Measurements from ENCODE around the gene RCN2.

The RCN2 gene

DNA sequence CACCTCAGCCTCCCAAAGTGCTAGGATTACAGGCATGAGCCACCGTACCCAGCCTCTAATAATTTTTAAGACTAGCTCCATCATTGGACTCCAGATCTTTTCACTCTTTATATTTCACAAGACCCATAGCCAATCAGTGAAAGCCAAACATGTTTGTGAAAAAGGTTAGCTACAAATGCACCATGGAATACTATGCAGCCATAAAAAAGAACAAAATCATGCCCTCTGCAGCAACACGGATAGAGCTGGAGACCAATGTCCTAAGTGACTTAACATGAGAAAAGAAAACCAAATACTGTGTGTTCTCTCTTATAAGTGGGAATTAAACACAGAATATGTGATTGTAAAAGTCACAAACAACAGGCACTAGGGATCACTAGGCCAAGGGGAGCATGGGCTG, 29.6 kb upstream of the RCN2 start:
- ATAC-seq (ENCODE audit: insufficient read depth, low read depth) (no peak), DNase-seq (no peak)
- TF ChIP-seq, protein P1, sequence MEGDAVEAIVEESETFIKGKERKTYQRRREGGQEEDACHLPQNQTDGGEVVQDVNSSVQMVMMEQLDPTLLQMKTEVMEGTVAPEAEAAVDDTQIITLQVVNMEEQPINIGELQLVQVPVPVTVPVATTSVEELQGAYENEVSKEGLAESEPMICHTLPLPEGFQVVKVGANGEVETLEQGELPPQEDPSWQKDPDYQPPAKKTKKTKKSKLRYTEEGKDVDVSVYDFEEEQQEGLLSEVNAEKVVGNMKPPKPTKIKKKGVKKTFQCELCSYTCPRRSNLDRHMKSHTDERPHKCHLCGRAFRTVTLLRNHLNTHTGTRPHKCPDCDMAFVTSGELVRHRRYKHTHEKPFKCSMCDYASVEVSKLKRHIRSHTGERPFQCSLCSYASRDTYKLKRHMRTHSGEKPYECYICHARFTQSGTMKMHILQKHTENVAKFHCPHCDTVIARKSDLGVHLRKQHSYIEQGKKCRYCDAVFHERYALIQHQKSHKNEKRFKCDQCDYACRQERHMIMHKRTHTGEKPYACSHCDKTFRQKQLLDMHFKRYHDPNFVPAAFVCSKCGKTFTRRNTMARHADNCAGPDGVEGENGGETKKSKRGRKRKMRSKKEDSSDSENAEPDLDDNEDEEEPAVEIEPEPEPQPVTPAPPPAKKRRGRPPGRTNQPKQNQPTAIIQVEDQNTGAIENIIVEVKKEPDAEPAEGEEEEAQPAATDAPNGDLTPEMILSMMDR (IDR thresholded peaks at IDR 0.05; ENCODE audit: borderline replicate concordance, extremely low read depth, low read length, poor library complexity, severe bottlenecking) = no peak
- TF ChIP-seq EZH2 (IDR thresholded peaks at IDR 0.05; ENCODE audit: borderline replicate concordance, low read depth, low read length, severe bottlenecking) = no peak
- no peak overlapping the region for H3K9ac ChIP-seq (ENCODE audit: low read depth, low read length)
- H3K9me3 ChIP-seq (ENCODE audit: insufficient read depth, low read length, severe bottlenecking) = no peaks in the 10 kb centered on the region
- H3K27ac ChIP-seq (ENCODE audit: low read length) = no peak overlapping the region
- H3K4me2 ChIP-seq (ENCODE audit: insufficient read depth, low read length) = no peak overlapping the region
- H3K27me3 ChIP-seq (ENCODE audit: insufficient read depth, low read length, poor library complexity) = no peaks in the 10 kb centered on the region
- H3K4me1 ChIP-seq (ENCODE audit: insufficient read depth, low read length) = peaks cover 29% of the 10 kb centered on the region
- H4K20me1 ChIP-seq (ENCODE audit: insufficient read depth, low read length) = no peaks in the 10 kb centered on the region
- no peak overlapping the region for H3K4me3 ChIP-seq (ENCODE audit: low read depth in 1 of 2, low read length in 2 of 2)
- no peak overlapping the region for H2AFZ ChIP-seq (ENCODE audit: low read depth, low read length)
- H3K79me2 ChIP-seq (ENCODE audit: insufficient read depth, low read length) = peaks cover 47% of the 10 kb centered on the region
- H3K36me3 ChIP-seq (ENCODE audit: insufficient read depth, low read length) = no peaks in the 10 kb centered on the region

DNA sequence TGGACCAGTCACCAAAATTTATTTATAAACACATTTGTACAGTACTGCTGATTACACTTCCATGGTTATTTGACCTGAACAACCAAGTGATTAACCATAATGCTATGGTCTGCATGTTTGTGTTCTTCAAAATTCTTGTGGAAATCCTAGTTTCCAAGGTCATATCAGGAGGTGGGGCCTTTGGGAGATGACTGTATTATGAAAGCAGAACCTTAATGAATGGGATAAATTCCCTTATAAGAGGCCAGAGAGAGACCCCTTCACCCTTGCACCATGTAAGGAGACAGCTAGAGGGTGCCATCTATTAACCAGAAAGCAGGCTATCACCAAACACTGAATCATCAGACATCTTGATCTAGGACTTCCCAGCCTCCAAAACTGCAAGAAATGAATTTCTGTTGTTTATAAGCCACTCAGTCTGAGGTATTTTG, 28.3 kb upstream of the RCN2 start:
- H3K27me3 ChIP-seq (ENCODE audit: insufficient read depth, low read length, poor library complexity) = no peaks in the 10 kb centered on the region
- no peaks in the 10 kb centered on the region for H3K9me3 ChIP-seq (ENCODE audit: insufficient read depth, low read length, severe bottlenecking)
- no peak overlapping the region for H3K4me3 ChIP-seq (ENCODE audit: low read depth in 1 of 2, low read length in 2 of 2)
- no peaks in the 10 kb centered on the region for H3K36me3 ChIP-seq (ENCODE audit: insufficient read depth, low read length)
- H2AFZ ChIP-seq (ENCODE audit: low read depth, low read length) = no peak overlapping the region
- peak overlapping the region; percentile 98 for H3K4me2 ChIP-seq (ENCODE audit: insufficient read depth, low read length)
- no peak overlapping the region; the same call in 1 of the 2 replicates for H3K27ac ChIP-seq (ENCODE audit: low read length)
- DNase-seq (peak; percentile 6), ATAC-seq (ENCODE audit: insufficient read depth, low read depth) (no peak)
- H3K79me2 ChIP-seq (ENCODE audit: insufficient read depth, low read length) = peaks cover 41% of the 10 kb centered on the region
- no peaks in the 10 kb centered on the region for H4K20me1 ChIP-seq (ENCODE audit: insufficient read depth, low read length)
- TF ChIP-seq, protein P1 (IDR thresholded peaks at IDR 0.05; ENCODE audit: borderline replicate concordance, extremely low read depth, low read length, poor library complexity, severe bottlenecking) = peak; percentile 55
- TF ChIP-seq EZH2 (IDR thresholded peaks at IDR 0.05; ENCODE audit: borderline replicate concordance, low read depth, low read length, severe bottlenecking) = no peak
- no peak overlapping the region for H3K9ac ChIP-seq (ENCODE audit: low read depth, low read length)
- H3K4me1 ChIP-seq (ENCODE audit: insufficient read depth, low read length) = peaks cover 29% of the 10 kb centered on the region

DNA sequence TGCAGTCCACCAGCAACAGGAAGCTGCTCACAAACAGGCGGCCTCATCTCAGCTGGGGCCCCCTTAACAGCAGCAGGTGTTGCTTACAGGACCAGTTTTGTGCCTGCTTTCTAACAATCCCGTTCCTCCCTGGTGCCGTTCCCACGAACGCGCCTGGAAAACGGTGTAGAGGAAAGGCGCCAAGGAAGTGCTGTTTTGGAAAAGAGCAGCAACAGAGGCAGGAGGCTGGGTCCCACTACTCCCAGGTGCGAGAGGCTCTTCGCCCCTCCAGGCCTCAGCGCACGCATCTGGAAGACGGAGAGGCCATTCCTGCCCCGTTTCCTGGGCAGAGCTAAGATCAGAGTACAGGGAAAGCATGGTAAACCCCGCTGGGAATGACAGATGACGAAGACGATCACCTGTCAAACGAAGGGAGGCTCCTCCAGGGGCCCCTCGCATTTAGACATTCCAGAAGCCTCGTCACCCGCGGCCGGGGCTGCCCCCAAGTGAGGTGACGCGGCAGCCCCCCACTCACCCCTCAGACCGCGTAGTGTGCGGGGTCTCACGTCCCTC, 27.0 kb upstream of the RCN2 start:
- peak overlapping the region; percentile 80 for H3K9ac ChIP-seq (ENCODE audit: low read depth, low read length)
- H4K20me1 ChIP-seq (ENCODE audit: insufficient read depth, low read length) = no peaks in the 10 kb centered on the region
- DNase-seq (peak; percentile 55), ATAC-seq (ENCODE audit: insufficient read depth, low read depth) (peak; percentile 34)
- H3K27ac ChIP-seq (ENCODE audit: low read length) = peak overlapping the region; percentile 76
- H3K27me3 ChIP-seq (ENCODE audit: insufficient read depth, low read length, poor library complexity) = no peaks in the 10 kb centered on the region
- peaks cover 36% of the 10 kb centered on the region for H3K79me2 ChIP-seq (ENCODE audit: insufficient read depth, low read length)
- peak overlapping the region; percentile 98 for H3K4me2 ChIP-seq (ENCODE audit: insufficient read depth, low read length)
- peak overlapping the region; percentile 42 to 90 for H3K4me3 ChIP-seq (ENCODE audit: low read depth in 1 of 2, low read length in 2 of 2)
- H3K9me3 ChIP-seq (ENCODE audit: insufficient read depth, low read length, severe bottlenecking) = no peaks in the 10 kb centered on the region
- H3K4me1 ChIP-seq (ENCODE audit: insufficient read depth, low read length) = peaks cover 29% of the 10 kb centered on the region
- peak overlapping the region; percentile 86 for H2AFZ ChIP-seq (ENCODE audit: low read depth, low read length)
- H3K36me3 ChIP-seq (ENCODE audit: insufficient read depth, low read length) = no peaks in the 10 kb centered on the region
- TF ChIP-seq, protein P1 (IDR thresholded peaks at IDR 0.05; ENCODE audit: borderline replicate concordance, extremely low read depth, low read length, poor library complexity, severe bottlenecking) = no peak
- no peak for TF ChIP-seq EZH2 (IDR thresholded peaks at IDR 0.05; ENCODE audit: borderline replicate concordance, low read depth, low read length, severe bottlenecking)
